Ectodermal cell (in vitro differentiated cells): ENCODE measurements around the gene HIVEP2.
A peak's percentile ranks its signal among the peaks of the same experiment; 100 is the strongest.

ENCODE experiments used
- H3K27ac ChIP-seq: 2 replicates; pipeline ENCODE4 v1.7.0; 2013; ENCODE audit warnings: mild to moderate bottlenecking, low read depth, low read length; ENCODE audit not compliant: insufficient read depth, poor library complexity, severe bottlenecking
- H3K27me3 ChIP-seq: 2 replicates; pipeline ENCODE4 v1.7.0; 2013; ENCODE audit warnings: mild to moderate bottlenecking, low read length; ENCODE audit not compliant: insufficient read depth, control insufficient read depth, poor library complexity, severe bottlenecking
- H3K36me3 ChIP-seq: one replicate; pipeline ENCODE4 v1.7.0; 2013; ENCODE audit warnings: low read length; ENCODE audit not compliant: control insufficient read depth, insufficient read depth
- H3K4me1 ChIP-seq: one replicate; pipeline ENCODE4 v1.7.0; 2013; ENCODE audit warnings: low read length; ENCODE audit not compliant: control insufficient read depth, insufficient read depth
- H3K4me3 ChIP-seq: 2 replicates; pipeline ENCODE4 v1.7.0; 2013; ENCODE audit warnings: low read depth, low read length, control low read depth; ENCODE audit not compliant: insufficient read depth
- H3K9me3 ChIP-seq: 2 replicates; pipeline ENCODE4 v1.7.0; 2013; ENCODE audit warnings: mild to moderate bottlenecking, low read length, moderate library complexity; ENCODE audit not compliant: control insufficient read depth
- WGBS, 2 experiments: methylation state at CpG; one replicate each; pipeline ENCODE4 v1.1.7; 2013; ENCODE audit warnings: missing lambda C conversion rate in 2 of 2; 5-methylcytosine and 5-hydroxymethylcytosine counted together

HIVEP2 gene

GRCh38 chr6:142846459-142846831, 98.5 kb downstream of the HIVEP2 start:
- no peaks in the 10 kb centered on the region for H3K36me3 ChIP-seq
- peak overlapping the region; percentile 83 for H3K27ac ChIP-seq
- H3K4me3 ChIP-seq: no peak overlapping the region
- WGBS, 2 experiments: 57 to 65% methylated on average over 2 of the region's 2 CpGs
- no peaks in the 10 kb centered on the region for H3K27me3 ChIP-seq
- no peaks in the 10 kb centered on the region for H3K9me3 ChIP-seq
- peaks cover 22% of the 10 kb centered on the region for H3K4me1 ChIP-seq

GRCh38 chr6:142845624-142846458, 99.1 kb downstream of the HIVEP2 start:
- Histone ChIP-seq H3K27ac (peak overlapping the region; percentile 83), H3K4me1 (peaks cover 22% of the 10 kb centered on the region), H3K9me3 (no peaks in the 10 kb centered on the region), H3K27me3 (no peaks in the 10 kb centered on the region), H3K36me3 (no peaks in the 10 kb centered on the region), H3K4me3 (peak overlapping the region; percentile 18)
- 8 to 11% methylated on average over 23 of the region's 23 CpGs for WGBS, 2 experiments

GRCh38 chr6:142845143-142845571, 99.8 kb downstream of the HIVEP2 start:
- H3K4me3 ChIP-seq: no peak overlapping the region
- H3K4me1 ChIP-seq: peaks cover 22% of the 10 kb centered on the region
- H3K9me3 ChIP-seq: no peaks in the 10 kb centered on the region
- H3K27ac ChIP-seq: peak overlapping the region; percentile 83
- 100% methylated on average over 1 of the region's 2 CpGs for WGBS, 2 experiments
- H3K27me3 ChIP-seq: no peaks in the 10 kb centered on the region
- no peaks in the 10 kb centered on the region for H3K36me3 ChIP-seq

GRCh38 chr6:142844065-142844755, 100.8 kb downstream of the HIVEP2 start:
- 91 to 98% methylated on average over 4 to 5 of the region's 6 CpGs for WGBS, 2 experiments
- Histone ChIP-seq H3K4me1 (peaks cover 22% of the 10 kb centered on the region), H3K4me3 (no peak overlapping the region), H3K27ac (no peak overlapping the region), H3K9me3 (no peaks in the 10 kb centered on the region), H3K27me3 (no peaks in the 10 kb centered on the region), H3K36me3 (no peaks in the 10 kb centered on the region)

GRCh38 chr6:142843361-142843760, 101.6 kb downstream of the HIVEP2 start:
- Histone ChIP-seq H3K9me3 (no peaks in the 10 kb centered on the region), H3K4me1 (peaks cover 22% of the 10 kb centered on the region), H3K27me3 (no peaks in the 10 kb centered on the region), H3K4me3 (no peak overlapping the region), H3K27ac (no peak overlapping the region), H3K36me3 (no peaks in the 10 kb centered on the region)
- 85 to 90% methylated on average over 4 of the region's 4 CpGs for WGBS, 2 experiments

GRCh38 chr6:142842418-142843261, 102.3 kb downstream of the HIVEP2 start:
- Histone ChIP-seq H3K9me3 (no peaks in the 10 kb centered on the region), H3K4me3 (no peak overlapping the region), H3K4me1 (peaks cover 22% of the 10 kb centered on the region), H3K27ac (no peak overlapping the region), H3K27me3 (no peaks in the 10 kb centered on the region), H3K36me3 (no peaks in the 10 kb centered on the region)
- WGBS, 2 experiments: 81 to 82% methylated on average over 11 of the region's 11 CpGs

GRCh38 chr6:142841915-142842314, 103.1 kb downstream of the HIVEP2 start:
- Histone ChIP-seq H3K4me1 (peaks cover 22% of the 10 kb centered on the region), H3K4me3 (no peak overlapping the region), H3K27me3 (no peaks in the 10 kb centered on the region), H3K9me3 (no peaks in the 10 kb centered on the region), H3K27ac (no peak overlapping the region), H3K36me3 (no peaks in the 10 kb centered on the region)
- 100% methylated on average over 1 of the region's 1 CpG; no CpG with 5 or more reads in 1 of the 2 experiments for WGBS, 2 experiments

- Histone ChIP-seq H3K36me3 (no peaks in the 10 kb centered on the region), H3K9me3 (no peaks in the 10 kb centered on the region), H3K4me3 (no peak overlapping the region), H3K27me3 (no peaks in the 10 kb centered on the region), H3K4me1 (peaks cover 1% of the 10 kb centered on the region), H3K27ac (no peak overlapping the region)
- WGBS, 2 experiments: 90 to 94% methylated on average over 2 of the region's 2 CpGs
Observed at GRCh38 chr6:142839686-142840040, 105.3 kb downstream of the HIVEP2 start.

GRCh38 chr6:142838821-142839685, 105.9 kb downstream of the HIVEP2 start:
- 93% methylated on average over 3 to 7 of the region's 7 CpGs for WGBS, 2 experiments
- H3K27ac ChIP-seq: no peak overlapping the region

More at GRCh38 chr6:142838821-142839685, 105.9 kb downstream of the HIVEP2 start:
- Histone ChIP-seq H3K9me3 (no peaks in the 10 kb centered on the region), H3K4me3 (no peak overlapping the region), H3K36me3 (no peaks in the 10 kb centered on the region), H3K4me1 (no peaks in the 10 kb centered on the region), H3K27me3 (no peaks in the 10 kb centered on the region)
